Nephron (organoid): ENCODE results near the gene PKIB.

Experiments used
- H3K27ac Mint-ChIP-seq, 3 experiments: 2 replicates each; pipeline ENCODE4 v1.8.0; 2020; ENCODE audit warnings: mixed read lengths in 3 of 3, mild to moderate bottlenecking in 2 of 3, moderate library complexity in 1 of 3
- H3K27me3 Mint-ChIP-seq: 2 replicates; pipeline ENCODE4 v1.8.0; 2021; ENCODE audit warnings: low read depth, mild to moderate bottlenecking, moderate library complexity, mixed read lengths
- H3K36me3 Mint-ChIP-seq: 2 replicates; pipeline ENCODE4 v1.8.0; 2020; ENCODE audit warnings: low read depth, mixed read lengths
- H3K4me1 Mint-ChIP-seq: 2 replicates; pipeline ENCODE4 v1.8.0; 2020; ENCODE audit warnings: mixed read lengths
- H3K4me3 Mint-ChIP-seq, 3 experiments: 2 replicates each; pipeline ENCODE4 v1.8.0; 2020; ENCODE audit warnings: mild to moderate bottlenecking in 3 of 3, mixed read lengths in 3 of 3, moderate library complexity in 2 of 3
- H3K9me3 Mint-ChIP-seq: 2 replicates; pipeline ENCODE4 v1.8.0; 2020; ENCODE audit warnings: mixed read lengths
- CTCF ChIP-seq, 3 experiments: fragments of 200-600 bp; sonication (generic); IDR thresholded peaks; one replicate each; pipeline ENCODE4 v1.5.0; 2021; ENCODE audit warnings: antibody characterized with exemption in 3 of 3; ENCODE audit not compliant: unreplicated experiment in 3 of 3

The PKIB gene

DNA sequence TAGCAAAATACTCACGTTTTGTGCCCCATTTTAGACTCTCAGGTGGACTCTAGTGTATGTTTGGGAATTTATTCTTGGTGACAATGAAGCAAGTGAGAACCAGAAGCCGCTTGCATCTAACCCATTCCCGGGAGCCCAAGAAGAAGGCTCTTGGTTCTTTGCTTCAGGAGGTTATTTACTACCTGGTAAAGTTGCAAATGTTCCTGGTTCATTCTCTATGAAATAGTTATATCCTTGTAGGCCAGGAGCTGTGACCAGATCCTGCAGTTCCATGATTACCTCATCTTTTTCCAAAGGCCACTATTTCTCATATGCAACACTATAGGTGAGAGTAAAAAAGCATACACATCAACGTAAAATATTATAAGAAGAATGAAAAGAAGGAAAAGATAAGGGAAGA is 108.4 kb downstream of the PKIB start:
- Mint-ChIP-seq H3K4me3 (no peak overlapping the region), H3K36me3 (no peaks in the 10 kb centered on the region), H3K4me1 (peaks cover 6% of the 10 kb centered on the region), H3K27me3 (peaks cover 3% of the 10 kb centered on the region), H3K9me3 (no peaks in the 10 kb centered on the region), H3K27ac (no peak overlapping the region)
- no peak for TF ChIP-seq CTCF (IDR thresholded peaks at IDR 0.05; ENCODE audit: unreplicated experiment in 3 of 3)

- Mint-ChIP-seq H3K27me3 (peaks cover 3% of the 10 kb centered on the region), H3K9me3 (no peaks in the 10 kb centered on the region), H3K27ac (no peak overlapping the region), H3K4me3 (no peak overlapping the region), H3K36me3 (no peaks in the 10 kb centered on the region), H3K4me1 (peaks cover 6% of the 10 kb centered on the region)
- TF ChIP-seq CTCF (IDR thresholded peaks at IDR 0.05; ENCODE audit: unreplicated experiment in 3 of 3) = no peak
These were observed 109.0 kb downstream of the PKIB start for GRCh38 chr6:122719176-122719575.

DNA sequence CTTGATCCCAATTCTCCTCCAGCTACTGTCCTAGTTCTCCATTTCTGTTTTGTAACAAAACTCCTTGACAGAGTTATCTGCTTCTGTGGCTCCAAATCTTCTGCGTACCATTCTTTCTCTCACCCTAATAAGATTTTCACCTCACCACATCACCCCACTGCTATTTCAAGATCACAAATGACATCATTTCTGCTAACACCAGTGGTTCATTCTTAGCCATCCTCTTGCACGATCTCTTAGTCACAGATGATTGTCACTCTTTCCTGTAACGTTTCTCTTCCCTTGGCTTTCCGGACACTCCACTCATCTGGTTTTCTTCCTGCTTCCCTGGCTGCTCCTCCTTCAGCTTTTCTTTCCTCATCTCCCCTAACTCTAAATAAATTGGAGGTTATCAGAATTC is 112.5 kb downstream of the PKIB start:
- H3K36me3 Mint-ChIP-seq = no peaks in the 10 kb centered on the region
- peaks cover 3% of the 10 kb centered on the region for H3K27me3 Mint-ChIP-seq
- H3K4me3 Mint-ChIP-seq = no peak overlapping the region
- H3K27ac Mint-ChIP-seq = no peak overlapping the region
- H3K4me1 Mint-ChIP-seq = no peaks in the 10 kb centered on the region
- no peaks in the 10 kb centered on the region for H3K9me3 Mint-ChIP-seq
- TF ChIP-seq CTCF (IDR thresholded peaks at IDR 0.05; ENCODE audit: unreplicated experiment in 3 of 3) = no peak

GRCh38 chr6:122726649-122727048 is 116.4 kb downstream of the PKIB start:
- Mint-ChIP-seq H3K36me3 (no peaks in the 10 kb centered on the region), H3K27ac (no peak overlapping the region), H3K4me3 (no peak overlapping the region), H3K4me1 (no peaks in the 10 kb centered on the region), H3K9me3 (no peaks in the 10 kb centered on the region), H3K27me3 (no peaks in the 10 kb centered on the region)
- peak; percentile 27 to 36 (median 31) for TF ChIP-seq CTCF (IDR thresholded peaks at IDR 0.05; ENCODE audit: unreplicated experiment in 3 of 3)

DNA sequence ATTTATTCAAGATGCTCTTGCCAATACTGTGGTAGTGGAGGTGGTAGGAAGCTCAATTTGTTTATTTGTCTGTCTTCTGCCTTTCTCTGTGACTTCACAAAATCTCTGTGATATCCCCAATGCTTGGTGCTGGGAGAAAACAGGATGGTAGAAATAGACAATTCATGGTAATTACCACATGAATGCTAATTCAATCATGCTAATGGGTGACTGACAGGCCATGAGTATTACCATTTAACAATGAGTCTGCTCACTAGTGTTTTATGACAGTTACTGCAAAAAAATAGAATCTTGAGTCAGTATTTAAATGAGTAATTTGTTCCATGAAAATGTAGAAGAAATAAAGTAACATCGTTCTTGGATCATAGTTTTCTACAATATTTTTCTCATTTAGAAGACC is 117.0 kb downstream of the PKIB start:
- Mint-ChIP-seq H3K9me3 (no peaks in the 10 kb centered on the region), H3K4me1 (no peaks in the 10 kb centered on the region), H3K27me3 (no peaks in the 10 kb centered on the region), H3K4me3 (no peak overlapping the region), H3K36me3 (no peaks in the 10 kb centered on the region), H3K27ac (no peak overlapping the region)
- no peak for TF ChIP-seq CTCF (IDR thresholded peaks at IDR 0.05; ENCODE audit: unreplicated experiment in 3 of 3)

GRCh38 chr6:122730334-122730733 is 120.1 kb downstream of the PKIB start:
- Mint-ChIP-seq H3K4me1 (peaks cover 6% of the 10 kb centered on the region), H3K36me3 (no peaks in the 10 kb centered on the region), H3K27me3 (no peaks in the 10 kb centered on the region), H3K27ac (peak overlapping the region in 1 of 3 experiments; percentile 27), H3K9me3 (no peaks in the 10 kb centered on the region), H3K4me3 (no peak overlapping the region)
- TF ChIP-seq CTCF (IDR thresholded peaks at IDR 0.05; ENCODE audit: unreplicated experiment in 3 of 3) = no peak
